Measurements from ENCODE around the gene ALOX12B. TPM values are rescaled to one million over a fixed set of nuclear protein-coding genes. Genes with fewer than 3 reads are reported as not detected.

Gene ALOX12B
- total and polyA plus RNA-seq, 2 of the 13 experiments (the other 11 are each of a cell fraction or from before 2014, with no cell fraction given), result 0.13 TPM; not detected in 1

DNA sequence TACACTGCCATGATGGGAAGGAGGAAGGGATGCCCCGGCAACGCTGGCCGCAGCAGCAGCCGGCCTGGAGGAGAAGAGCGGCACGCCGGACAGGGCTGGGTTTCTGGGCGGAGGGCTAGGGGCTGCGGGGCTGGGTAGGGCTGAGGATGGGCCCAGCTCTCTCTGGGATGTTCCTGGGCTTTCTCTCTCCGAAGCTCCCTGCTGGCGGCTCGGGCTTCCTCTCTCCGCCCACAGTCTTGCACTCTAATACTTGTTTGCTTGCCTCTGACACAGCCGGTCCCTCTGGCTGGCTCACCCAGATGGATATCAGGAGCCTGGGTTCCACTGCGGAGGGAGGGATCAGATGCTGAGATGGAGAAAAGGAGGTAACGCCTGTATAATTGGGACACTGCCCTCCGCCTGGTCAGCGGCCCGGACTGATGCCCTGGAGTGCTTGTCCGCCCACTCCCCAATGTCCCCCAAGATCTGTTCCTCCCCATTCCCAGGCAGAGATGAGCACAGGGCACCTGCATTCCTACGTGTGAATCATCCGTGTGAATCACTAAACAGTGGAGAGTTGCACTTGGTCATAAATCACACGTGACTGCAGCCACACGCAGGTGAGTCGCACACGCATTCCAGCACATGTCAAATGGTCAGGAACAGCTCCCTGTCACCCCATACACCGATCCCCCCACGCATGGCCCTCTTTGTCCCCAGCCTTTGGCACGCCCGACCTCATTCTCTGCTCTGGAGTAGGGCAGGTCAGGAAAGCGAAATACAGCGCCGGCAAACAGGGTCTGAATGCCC, 30.7 kb upstream of the ALOX12B start, which contains the start of gene ALOXE3 (continued):
- peak; percentile 20; the same call in 1 of the 2 replicates for TF ChIP-seq RAD51 (IDR thresholded peaks at IDR 0.05; ENCODE audit: borderline replicate concordance)
- no peak for TF ChIP-seq ARNTL (CRISPR knock-in tag; IDR thresholded peaks at IDR 0.05)
- TF ChIP-seq TCF7L2 (IDR thresholded peaks at IDR 0.05; ENCODE audit: low read depth, low read length), result no peak
- no peak for TF ChIP-seq ZFP90 (CRISPR knock-in tag; IDR thresholded peaks at IDR 0.05; ENCODE audit: borderline replicate concordance)
- no peak for TF ChIP-seq ZNF790 (CRISPR knock-in tag; IDR thresholded peaks at IDR 0.05; ENCODE audit: borderline replicate concordance)
- TF ChIP-seq, protein P1, sequence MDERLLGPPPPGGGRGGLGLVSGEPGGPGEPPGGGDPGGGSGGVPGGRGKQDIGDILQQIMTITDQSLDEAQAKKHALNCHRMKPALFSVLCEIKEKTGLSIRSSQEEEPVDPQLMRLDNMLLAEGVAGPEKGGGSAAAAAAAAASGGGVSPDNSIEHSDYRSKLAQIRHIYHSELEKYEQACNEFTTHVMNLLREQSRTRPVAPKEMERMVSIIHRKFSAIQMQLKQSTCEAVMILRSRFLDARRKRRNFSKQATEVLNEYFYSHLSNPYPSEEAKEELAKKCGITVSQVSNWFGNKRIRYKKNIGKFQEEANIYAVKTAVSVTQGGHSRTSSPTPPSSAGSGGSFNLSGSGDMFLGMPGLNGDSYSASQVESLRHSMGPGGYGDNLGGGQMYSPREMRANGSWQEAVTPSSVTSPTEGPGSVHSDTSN (CRISPR knock-in tag; IDR thresholded peaks at IDR 0.05), result no peak
- TF ChIP-seq, protein P2, sequence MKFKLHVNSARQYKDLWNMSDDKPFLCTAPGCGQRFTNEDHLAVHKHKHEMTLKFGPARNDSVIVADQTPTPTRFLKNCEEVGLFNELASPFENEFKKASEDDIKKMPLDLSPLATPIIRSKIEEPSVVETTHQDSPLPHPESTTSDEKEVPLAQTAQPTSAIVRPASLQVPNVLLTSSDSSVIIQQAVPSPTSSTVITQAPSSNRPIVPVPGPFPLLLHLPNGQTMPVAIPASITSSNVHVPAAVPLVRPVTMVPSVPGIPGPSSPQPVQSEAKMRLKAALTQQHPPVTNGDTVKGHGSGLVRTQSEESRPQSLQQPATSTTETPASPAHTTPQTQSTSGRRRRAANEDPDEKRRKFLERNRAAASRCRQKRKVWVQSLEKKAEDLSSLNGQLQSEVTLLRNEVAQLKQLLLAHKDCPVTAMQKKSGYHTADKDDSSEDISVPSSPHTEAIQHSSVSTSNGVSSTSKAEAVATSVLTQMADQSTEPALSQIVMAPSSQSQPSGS (CRISPR knock-in tag; IDR thresholded peaks at IDR 0.05), result no peak
- 0 out of 2 replicates have a peak, but pooled peaks have one; percentile 31 for TF ChIP-seq NRL (CRISPR knock-in tag; IDR thresholded peaks at IDR 0.05; ENCODE audit: borderline replicate concordance)
- TF ChIP-seq, protein P3, sequence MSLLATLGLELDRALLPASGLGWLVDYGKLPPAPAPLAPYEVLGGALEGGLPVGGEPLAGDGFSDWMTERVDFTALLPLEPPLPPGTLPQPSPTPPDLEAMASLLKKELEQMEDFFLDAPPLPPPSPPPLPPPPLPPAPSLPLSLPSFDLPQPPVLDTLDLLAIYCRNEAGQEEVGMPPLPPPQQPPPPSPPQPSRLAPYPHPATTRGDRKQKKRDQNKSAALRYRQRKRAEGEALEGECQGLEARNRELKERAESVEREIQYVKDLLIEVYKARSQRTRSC (CRISPR knock-in tag; IDR thresholded peaks at IDR 0.05; ENCODE audit: low read depth), result no peak
- TF ChIP-seq ZNF383 (CRISPR knock-in tag; IDR thresholded peaks at IDR 0.05; ENCODE audit: borderline replicate concordance), result no peak
- TF ChIP-seq ZNF512B (CRISPR knock-in tag; IDR thresholded peaks at IDR 0.05; ENCODE audit: borderline replicate concordance), result no peak
- TF ChIP-seq RBFOX2 (IDR thresholded peaks at IDR 0.05; ENCODE audit: low read depth, low read length), result no peak
- TF ChIP-seq ZNF614 (CRISPR knock-in tag; IDR thresholded peaks at IDR 0.05; ENCODE audit: borderline replicate concordance), result no peak
- no peak for TF ChIP-seq TSC22D2 (CRISPR knock-in tag; IDR thresholded peaks at IDR 0.05; ENCODE audit: borderline replicate concordance)
- TF ChIP-seq ZFP82 (CRISPR knock-in tag; IDR thresholded peaks at IDR 0.05; ENCODE audit: borderline replicate concordance), result peak; percentile 16; the same call in 1 of the 2 replicates
- no peak for TF ChIP-seq MLLT10 (CRISPR knock-in tag; IDR thresholded peaks at IDR 0.05)

Measured in HepG2 (cell line).